HG03025 (cell line): ENCODE measurements around the gene MAT1A.
"Not testable (repeated sequence)": the region's sequence is repeated elsewhere in the genome, so short reads cannot be mapped to it uniquely, and the experiment has no call there.

Experiments used
- ATAC-seq: cut with Tn5 transposase; IDR thresholded peaks from one replicate; pipeline ENCODE4 v1.9.1; 2021; ENCODE audit warnings: mild to moderate bottlenecking, moderate library complexity; ENCODE audit not compliant: unreplicated experiment, low FRiP score

The MAT1A gene

GRCh38 chr10:80289451-80290287 is at the start of gene MAT1A:
Gene MAT1A (minus strand): TSS chr10:80289658. CDS start chr10:80289423, 235 bp downstream.
- ATAC-seq: no peak

DNA sequence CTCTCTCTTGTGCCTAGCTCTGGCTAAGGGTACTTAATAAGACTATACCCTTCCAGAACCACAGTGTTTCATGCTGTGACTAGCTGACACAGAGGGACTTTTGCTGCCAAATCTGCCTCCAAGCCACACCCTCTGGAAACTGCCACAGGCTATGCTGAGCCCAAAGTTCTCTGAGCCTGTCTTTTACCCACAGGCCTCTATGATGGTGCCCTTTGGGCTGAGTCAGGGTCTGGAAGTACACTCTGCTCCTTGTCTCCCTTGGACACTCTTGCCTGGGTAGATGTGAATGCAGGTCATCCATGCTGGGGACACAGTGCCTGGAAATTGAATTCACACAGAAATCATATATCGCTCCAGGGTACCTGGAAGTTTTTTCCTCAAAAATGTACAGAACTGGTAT is 44.5 kb upstream of the MAT1A start:
- no peak for ATAC-seq

DNA sequence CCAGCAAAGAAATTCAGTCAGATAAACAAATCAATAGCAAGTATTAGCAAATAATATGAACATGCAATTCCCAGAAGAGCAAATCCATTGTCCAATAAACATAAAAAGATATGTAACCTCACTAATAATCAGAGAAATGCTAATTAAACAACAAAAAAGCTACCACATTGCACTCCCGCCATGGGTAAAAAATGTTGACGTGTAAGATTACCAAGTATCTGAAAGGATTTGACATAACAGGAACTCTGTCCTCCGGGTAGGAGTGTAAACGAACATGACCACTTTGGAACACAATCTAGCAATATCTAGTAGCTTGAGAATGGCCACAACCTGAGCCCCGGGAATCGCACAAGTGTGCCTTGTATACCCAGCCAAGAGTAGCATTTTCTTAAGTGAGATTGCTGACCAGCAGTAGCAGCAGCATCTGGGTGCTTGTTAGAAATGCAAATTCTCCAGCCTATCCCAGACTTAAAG is 35.5 kb upstream of the MAT1A start:
- ATAC-seq: no peak

DNA sequence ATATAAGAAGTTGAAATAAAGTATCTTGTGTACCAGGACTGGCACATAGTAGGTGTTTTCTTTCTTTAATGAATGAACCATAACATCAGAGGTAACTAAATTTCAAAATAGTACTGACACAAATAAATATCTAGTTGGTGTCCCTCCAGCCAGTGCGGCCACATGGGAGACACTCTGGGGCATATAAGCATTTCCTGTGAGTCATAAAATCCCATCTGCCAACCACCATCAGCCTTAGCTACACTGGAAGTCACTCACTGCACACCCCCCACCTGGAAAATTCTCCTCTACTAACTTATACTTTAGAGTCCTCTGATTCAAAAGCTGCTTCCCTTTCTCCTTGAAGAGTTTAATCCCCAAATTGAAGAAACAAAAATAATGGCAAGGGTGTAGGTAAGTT is 34.6 kb upstream of the MAT1A start:
- no peak for ATAC-seq

GRCh38 chr10:80323311-80323710 is 33.9 kb upstream of the MAT1A start:
- ATAC-seq: no peak

GRCh38 chr10:80322711-80323110 is 33.3 kb upstream of the MAT1A start:
- no peak for ATAC-seq

GRCh38 chr10:80322158-80322557 is 32.7 kb upstream of the MAT1A start:
- ATAC-seq: no peak

GRCh38 chr10:80321183-80321582 is 31.7 kb upstream of the MAT1A start:
- ATAC-seq: no peak

DNA sequence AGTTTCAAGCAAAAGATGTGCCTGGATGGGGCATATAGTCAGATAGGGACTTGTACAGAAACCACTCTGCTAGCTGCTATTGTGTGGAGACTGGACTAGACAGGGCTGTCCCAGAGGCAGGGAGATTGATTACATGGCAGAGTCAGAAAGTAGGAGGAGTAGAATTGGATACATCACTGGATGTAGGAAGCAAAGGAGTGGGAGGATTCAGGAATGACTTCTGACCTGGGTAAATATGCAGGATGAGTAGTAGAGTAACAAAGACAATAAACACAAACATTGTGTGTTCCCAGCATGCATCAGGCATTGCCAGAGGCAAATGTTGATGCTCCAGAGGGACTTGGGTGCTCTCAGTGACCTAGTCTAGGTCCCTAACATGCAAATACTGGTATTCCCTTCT is 30.9 kb upstream of the MAT1A start:
- no peak for ATAC-seq

DNA sequence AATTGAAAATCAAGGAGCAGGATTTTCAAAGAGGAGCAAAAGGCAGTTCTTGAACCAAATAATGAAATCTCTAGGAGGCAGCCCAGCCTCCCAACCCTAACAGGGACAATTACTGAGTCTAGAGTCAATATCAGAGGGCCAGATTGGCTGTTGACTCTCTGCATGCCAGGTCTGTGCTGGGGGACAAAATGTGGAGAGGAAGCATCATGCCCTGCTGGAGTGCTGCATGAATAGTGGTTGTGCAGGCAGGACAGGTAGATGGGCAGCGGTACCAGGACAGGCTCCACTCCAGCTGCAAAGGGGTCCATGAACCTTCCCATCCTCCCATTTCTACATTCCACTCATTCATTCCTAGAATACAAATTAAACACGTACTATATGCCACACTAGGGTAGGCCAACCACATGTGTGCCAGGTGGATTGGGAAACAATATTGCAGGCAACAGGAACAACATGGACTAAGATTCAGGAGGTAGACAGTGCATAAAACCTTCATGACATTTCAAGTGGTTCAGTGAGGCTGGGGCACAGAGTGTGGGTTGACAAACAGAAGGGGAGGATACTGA is 30.4 kb upstream of the MAT1A start:
- ATAC-seq: no peak

DNA sequence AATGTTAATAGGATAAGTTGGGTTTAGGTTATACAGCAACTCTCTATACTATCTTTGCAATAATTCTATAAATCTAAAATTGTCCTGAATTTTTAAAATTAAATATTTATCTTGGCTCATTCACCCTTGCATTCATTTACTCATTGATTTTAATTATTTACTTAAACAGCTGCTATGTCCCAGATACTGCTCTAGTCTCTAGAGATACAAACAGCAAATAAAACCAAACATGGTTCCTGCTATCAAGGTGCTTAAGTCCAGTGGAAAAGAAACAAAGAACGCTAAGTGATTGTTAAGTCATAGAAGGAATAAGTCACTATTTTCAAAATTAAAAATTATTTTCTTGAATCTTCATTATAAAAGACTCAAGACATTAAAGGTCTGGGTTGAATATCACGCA is 29.9 kb upstream of the MAT1A start:
- no peak for ATAC-seq

DNA sequence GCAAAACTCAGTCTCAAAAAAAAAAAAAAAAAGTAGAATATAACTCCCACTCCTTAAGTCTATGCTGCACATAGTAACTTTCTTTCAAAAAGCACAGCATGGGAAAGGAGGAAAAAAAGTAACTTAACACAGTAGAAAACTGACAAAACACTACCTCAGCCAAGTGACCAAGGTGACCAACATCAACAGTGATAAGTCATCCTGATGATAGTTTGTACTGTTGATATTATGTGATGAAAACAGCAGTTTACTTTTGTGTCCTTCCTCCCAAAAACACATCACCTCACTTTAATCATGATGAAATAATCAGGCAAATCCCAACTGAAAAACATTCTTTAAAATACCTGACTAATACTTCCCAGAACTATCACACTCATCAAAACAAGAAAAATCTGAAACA is 29.3 kb upstream of the MAT1A start:
- ATAC-seq: no peak

- no peak for ATAC-seq
Observed at GRCh38 chr10:80315391-80315790, 25.9 kb upstream of the MAT1A start.

DNA sequence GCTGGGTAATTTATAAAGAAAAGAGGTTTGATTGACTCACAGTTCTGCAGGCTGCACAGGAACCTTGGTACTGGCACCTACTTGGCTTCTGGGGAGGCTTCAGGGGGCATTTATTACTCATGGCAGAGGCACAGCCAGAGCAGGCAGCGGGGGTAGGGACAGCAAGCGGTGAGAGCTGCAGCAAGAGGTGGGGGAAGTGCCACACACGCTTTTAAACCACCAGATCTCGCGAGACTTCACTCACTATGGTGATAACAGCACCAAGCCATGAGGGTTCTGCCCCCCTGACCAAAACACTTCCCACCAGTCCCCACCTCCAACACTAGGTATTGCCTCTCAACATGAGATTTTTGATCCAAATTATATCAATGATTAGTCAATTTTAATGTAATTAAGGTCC is 24.1 kb upstream of the MAT1A start:
- ATAC-seq: no peak

GRCh38 chr10:80305989-80306388 is 16.5 kb upstream of the MAT1A start:
- ATAC-seq: not testable (repeated sequence)

DNA sequence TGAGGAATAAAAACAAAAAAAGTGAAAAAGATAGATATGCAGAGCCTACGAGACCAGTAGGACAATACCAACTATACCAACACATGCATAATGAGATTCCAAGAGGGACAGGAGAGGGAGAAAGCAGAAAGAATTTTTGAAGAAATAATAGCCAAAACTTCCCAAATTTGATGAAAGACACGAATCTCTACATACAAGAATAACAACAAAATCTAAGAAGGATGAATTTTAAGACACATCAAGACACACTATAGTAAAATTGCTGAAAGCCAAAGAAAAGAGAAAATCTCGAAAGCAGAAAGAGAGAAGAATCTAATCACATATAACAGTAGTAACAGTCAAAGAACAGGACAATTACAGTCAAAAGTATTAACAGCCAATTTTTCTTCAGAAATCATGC is 7.5 kb upstream of the MAT1A start:
- ATAC-seq: no peak

DNA sequence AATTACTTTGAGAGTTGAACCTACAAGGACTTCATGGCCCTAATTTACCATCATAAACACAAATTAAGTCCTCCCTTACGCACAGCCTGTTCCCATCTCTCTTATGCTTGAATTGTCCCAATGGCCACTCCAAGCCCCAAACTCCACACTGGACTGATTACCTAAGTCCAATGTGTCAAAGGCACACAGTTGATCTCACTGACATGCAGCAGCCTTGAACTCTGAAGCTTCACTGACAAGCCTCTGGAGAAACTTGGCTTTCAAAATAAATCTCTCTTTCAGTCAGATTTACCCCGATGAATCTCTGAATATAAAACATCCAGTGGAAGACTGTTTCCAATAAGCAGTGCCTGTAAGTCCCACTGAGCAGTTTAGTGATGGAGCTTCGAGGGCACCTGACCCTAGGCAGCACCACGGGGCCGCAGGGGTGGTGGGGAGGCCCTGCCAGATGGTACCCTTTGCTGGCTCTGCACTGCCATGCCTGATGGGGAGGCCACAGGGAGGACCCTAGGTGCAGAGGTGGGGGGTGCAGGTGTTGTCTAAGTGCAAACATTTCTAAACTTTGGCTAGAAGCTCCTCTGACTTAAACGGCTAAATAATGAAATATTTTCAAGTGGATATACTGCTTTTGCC is 3.3 kb upstream of the MAT1A start:
- no peak for ATAC-seq

DNA sequence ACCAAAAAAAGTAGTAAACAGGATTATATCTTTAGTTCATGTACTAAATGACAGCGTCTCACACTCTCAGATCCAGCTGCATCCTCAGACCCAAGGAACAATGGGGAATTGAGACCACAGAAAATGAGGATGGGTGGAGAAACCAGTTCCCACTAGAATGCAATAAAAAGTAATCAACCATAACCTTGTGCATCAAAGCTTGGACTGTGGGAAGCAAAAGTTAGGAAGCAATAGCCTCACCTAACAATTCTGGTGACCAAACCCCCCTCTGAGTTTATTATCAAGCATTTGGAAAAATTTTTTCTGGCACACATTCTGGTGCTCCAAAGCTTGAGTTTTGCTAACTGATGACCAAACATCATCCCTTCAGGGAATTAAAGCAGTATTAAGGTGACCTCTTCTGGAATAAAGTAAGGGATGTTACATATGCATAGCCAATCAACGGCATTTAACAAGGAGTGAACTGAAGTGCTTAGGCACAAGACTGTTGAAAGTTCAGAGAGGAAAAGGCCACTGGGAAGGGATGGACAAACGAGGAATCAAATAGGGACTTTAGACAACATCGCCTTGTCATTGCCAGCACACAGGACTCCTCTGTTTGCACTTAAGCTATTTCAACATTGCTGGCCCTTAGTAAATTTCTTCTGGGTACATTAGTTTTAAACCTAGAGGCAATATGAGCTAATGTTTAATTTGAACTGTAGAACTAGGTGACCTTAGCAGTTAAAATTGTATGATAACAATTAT is 1.2 kb upstream of the MAT1A start:
- no peak for ATAC-seq

DNA sequence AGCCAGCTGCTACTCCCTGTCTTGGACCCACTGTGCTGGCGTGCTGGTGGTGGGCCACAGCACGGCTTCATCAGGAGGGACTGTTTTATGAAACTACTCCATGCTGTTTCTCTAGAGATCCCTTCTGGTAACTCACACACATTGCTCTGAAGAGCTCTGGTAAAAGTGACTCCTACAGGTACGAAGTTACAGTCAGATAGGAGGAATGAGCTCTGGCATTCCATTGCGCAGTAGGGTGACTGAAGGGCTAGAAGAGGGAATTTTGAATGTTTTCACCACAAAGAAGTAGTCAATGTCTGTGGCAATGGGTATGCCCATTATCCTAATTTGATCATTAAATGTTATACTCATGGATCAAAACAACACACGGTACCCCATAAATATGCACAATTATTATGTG is 609 bp downstream of the MAT1A start:
- no peak for ATAC-seq

- ATAC-seq: no peak
Observed at GRCh38 chr10:80284522-80284921, 4.9 kb downstream of the MAT1A start.
